RPMI7951 (cell line): ENCODE data around the gene THSD4. TPM values are rescaled to one million over a fixed set of nuclear protein-coding genes. Genes with fewer than 3 reads are reported as not detected.

Source experiments
- DNase-seq: peaks from one replicate; pipeline ENCODE4 v3.0.0-alpha.2; 2012; ENCODE audit warnings: low read depth
- total RNA-seq: library from RNA; depleted of rRNA; stranded (reverse); fragments of >200 nt; shearing (Covaris generic); gene quantifications from 2 replicates; pipeline ENCODE4 v1.2.3, GENCODE V29; 2014; rRNA removed

THSD4 gene
- 25.2 and 26.3 TPM in 2 replicates for total RNA-seq

GRCh38 chr15:71114887-71115566 lies at the start of gene THSD4:
Gene THSD4 (plus strand): TSS chr15:71115471.
- peak; percentile 81 for DNase-seq

- DNase-seq, result peak; percentile 47
These were observed 48.3 kb upstream of the THSD4 start for GRCh38 chr15:71066983-71067382.

- DNase-seq, result no peak
These were observed 45.6 kb upstream of the THSD4 start for GRCh38 chr15:71069693-71070092.

- no peak for DNase-seq
These were observed 43.7 kb upstream of the THSD4 start for GRCh38 chr15:71071529-71071928.

- no peak for DNase-seq
These were observed 42.8 kb upstream of the THSD4 start for GRCh38 chr15:71072423-71072822.

GRCh38 chr15:71078506-71079207 lies 36.6 kb upstream of the THSD4 start:
- DNase-seq, result peak; percentile 47

GRCh38 chr15:71079208-71080044 lies 35.8 kb upstream of the THSD4 start:
- DNase-seq, result peak; percentile 95

GRCh38 chr15:71080166-71080565 lies 35.1 kb upstream of the THSD4 start:
- DNase-seq, result peak; percentile 20

- DNase-seq, result peak; percentile 67
These were observed 34.6 kb upstream of the THSD4 start for GRCh38 chr15:71080705-71081104.

GRCh38 chr15:71082803-71083202 lies 32.5 kb upstream of the THSD4 start:
- DNase-seq, result no peak

GRCh38 chr15:71083349-71083748 lies 31.9 kb upstream of the THSD4 start:
- DNase-seq, result peak; percentile 97

- DNase-seq, result no peak
These were observed 31.0 kb upstream of the THSD4 start for GRCh38 chr15:71084264-71084663.

- no peak for DNase-seq
These were observed 29.5 kb upstream of the THSD4 start for GRCh38 chr15:71085809-71086208.

GRCh38 chr15:71088155-71088554 lies 27.1 kb upstream of the THSD4 start:
- no peak for DNase-seq

GRCh38 chr15:71088683-71089082 lies 26.6 kb upstream of the THSD4 start:
- DNase-seq, result no peak

- no peak for DNase-seq
These were observed 25.5 kb upstream of the THSD4 start for GRCh38 chr15:71089801-71090200.

- no peak for DNase-seq
These were observed 23.7 kb upstream of the THSD4 start for GRCh38 chr15:71091601-71092000.

- DNase-seq, result no peak
These were observed 23.1 kb upstream of the THSD4 start for GRCh38 chr15:71092056-71092600.

- DNase-seq, result peak; percentile 91
These were observed 21.9 kb upstream of the THSD4 start for GRCh38 chr15:71093054-71094024.

- no peak for DNase-seq
These were observed 21.1 kb upstream of the THSD4 start for GRCh38 chr15:71094137-71094536.

GRCh38 chr15:71096676-71097075 lies 18.6 kb upstream of the THSD4 start:
- peak; percentile 84 for DNase-seq
